ENCODE data around the gene RNF166.
"Not testable (repeated sequence)": the region's sequence is repeated elsewhere in the genome, so short reads cannot be mapped to it uniquely, and the experiment has no call there.

The RNF166 gene

GRCh38 chr16:88669980-88670379 is 36.2 kb downstream of the RNF166 start:
- DNase-seq, result no peak

- DNase-seq, result not testable (repeated sequence)
Measured at GRCh38 chr16:88669493-88669892, 36.7 kb downstream of the RNF166 start.

- no peak for DNase-seq
Measured at GRCh38 chr16:88667461-88667860, 38.7 kb downstream of the RNF166 start.

GRCh38 chr16:88665570-88665969 is 40.6 kb downstream of the RNF166 start:
- DNase-seq, result no peak

- peak; percentile 3 for DNase-seq
Measured at GRCh38 chr16:88665148-88665547, 41.1 kb downstream of the RNF166 start.

- peak; percentile 81 for DNase-seq
Measured at GRCh38 chr16:88662843-88663606, 43.2 kb downstream of the RNF166 start, which contains the start of gene MVD. TSS of gene MVD (minus strand) at chr16:88663091. CDS start at chr16:88663080, 11 bp downstream.

- DNase-seq, result no peak
Measured at GRCh38 chr16:88662222-88662842, 43.9 kb downstream of the RNF166 start.

GRCh38 chr16:88661468-88661867 is 44.7 kb downstream of the RNF166 start:
- no peak for DNase-seq

GRCh38 chr16:88659160-88659559 is 47.0 kb downstream of the RNF166 start:
- DNase-seq, result no peak

GRCh38 chr16:88658714-88659113 is 47.5 kb downstream of the RNF166 start:
- DNase-seq, result no peak

- DNase-seq, result no peak
Measured at GRCh38 chr16:88657371-88657770, 48.8 kb downstream of the RNF166 start.

- no peak for DNase-seq
Measured at GRCh38 chr16:88656291-88656980, 49.8 kb downstream of the RNF166 start.

GRCh38 chr16:88655733-88656281 is 50.4 kb downstream of the RNF166 start:
- no peak for DNase-seq

GRCh38 chr16:88655053-88655732 is 51.0 kb downstream of the RNF166 start:
- no peak for DNase-seq

GRCh38 chr16:88654363-88655052 is 51.7 kb downstream of the RNF166 start:
- DNase-seq, result no peak

GRCh38 chr16:88653596-88654362 is 52.4 kb downstream of the RNF166 start:
- no peak for DNase-seq

- no peak for DNase-seq
Measured at GRCh38 chr16:88653101-88653500, 53.1 kb downstream of the RNF166 start.

- DNase-seq, result no peak
Measured at GRCh38 chr16:88652762-88653063, 53.5 kb downstream of the RNF166 start.

GRCh38 chr16:88651989-88652761 is 54.0 kb downstream of the RNF166 start:
- DNase-seq, result no peak

GRCh38 chr16:88651276-88651988 is 54.8 kb downstream of the RNF166 start:
- DNase-seq, result no peak
